ENCODE results near the gene CNKSR3.

- no peak for TF ChIP-seq CTCF (conservative IDR thresholded peaks at IDR 0.05)
- no peak for TF ChIP-seq ZFX (IDR thresholded peaks at IDR 0.05)
These were observed 31.1 kb downstream of the CNKSR3 start for GRCh38 chr6:154479351-154479769.

All from C4-2B (cell line).